GM19463 (cell line): ENCODE measurements around the gene PIP5K1C.

ENCODE experiments used
- ATAC-seq: cut with Tn5 transposase; IDR thresholded peaks from one replicate; pipeline ENCODE4 v1.9.1; 2021; ENCODE audit warnings: mild to moderate bottlenecking, moderate library complexity; ENCODE audit not compliant: unreplicated experiment

The PIP5K1C gene

GRCh38 chr19:3700242-3701032 is at the start of gene PIP5K1C:
Gene PIP5K1C, minus strand, starts transcription at chr19:3700468. Its CDS starts 78 bp downstream, at chr19:3700390.
- peak; percentile 82 for ATAC-seq

GRCh38 chr19:3748965-3749364 is 48.7 kb upstream of the PIP5K1C start:
- ATAC-seq, result no peak

GRCh38 chr19:3746371-3747056 is 46.2 kb upstream of the PIP5K1C start:
- no peak for ATAC-seq

- ATAC-seq, result no peak
Observed at GRCh38 chr19:3745363-3746045, 45.2 kb upstream of the PIP5K1C start.

- no peak for ATAC-seq
Observed at GRCh38 chr19:3743486-3743885, 43.2 kb upstream of the PIP5K1C start.

GRCh38 chr19:3740431-3740830 is 40.2 kb upstream of the PIP5K1C start:
- ATAC-seq, result no peak

GRCh38 chr19:3738477-3739220 is 38.4 kb upstream of the PIP5K1C start:
- ATAC-seq, result no peak

- no peak for ATAC-seq
Observed at GRCh38 chr19:3737487-3738205, 37.4 kb upstream of the PIP5K1C start.

GRCh38 chr19:3736106-3736724 is 35.9 kb upstream of the PIP5K1C start:
- ATAC-seq, result no peak

GRCh38 chr19:3734310-3734600 is 34.0 kb upstream of the PIP5K1C start:
- ATAC-seq, result no peak

- no peak for ATAC-seq
Observed at GRCh38 chr19:3733549-3734309, 33.5 kb upstream of the PIP5K1C start.

- no peak for ATAC-seq
Observed at GRCh38 chr19:3732108-3732507, 31.8 kb upstream of the PIP5K1C start.

GRCh38 chr19:3730457-3730958 is 30.2 kb upstream of the PIP5K1C start:
- no peak for ATAC-seq

GRCh38 chr19:3725640-3726310 is 25.5 kb upstream of the PIP5K1C start:
- ATAC-seq, result no peak

GRCh38 chr19:3725121-3725520 is 24.9 kb upstream of the PIP5K1C start:
- no peak for ATAC-seq

GRCh38 chr19:3723883-3724282 is 23.6 kb upstream of the PIP5K1C start:
- no peak for ATAC-seq

- no peak for ATAC-seq
Observed at GRCh38 chr19:3723110-3723488, 22.8 kb upstream of the PIP5K1C start.

- no peak for ATAC-seq
Observed at GRCh38 chr19:3722443-3723109, 22.3 kb upstream of the PIP5K1C start.
